IMR-90 (cell line): ENCODE data around the gene GRK2. TPM values are rescaled to one million over a fixed set of nuclear protein-coding genes. Genes with fewer than 3 reads are reported as not detected.

ENCODE experiments used
- ATAC-seq: fragments of 200-7000 bp; cut with Tn5 transposase; 2 replicates; pipeline ENCODE4 v1.9.1; 2020; ENCODE audit warnings: low read depth, mild to moderate bottlenecking, moderate library complexity
- BruUV-seq: library from RNA; stranded (reverse); fragments of 400-500 nt; replicated peaks from 2 replicates; lab custom pipeline; 2021; lab: Mats Ljungman, UMichigan
- CTCF ChIA-PET: fragments of 300-600 bp; formaldehyde crosslinking; extraction: SDS; loops from one replicate; lab custom pipeline; 2021; ENCODE audit warnings: antibody characterized with exemption; lab: Yijun Ruan, JAX
- POLR2A ChIA-PET: fragments of 300-600 bp; sonication (Branson Sonifier 250); formaldehyde crosslinking; loops from one replicate; lab custom pipeline; 2022; ENCODE audit warnings: antibody characterized with exemption; ENCODE audit not compliant: unreplicated experiment; lab: Charles Lee
- DNase-seq: peaks from one replicate; pipeline ENCODE4 v3.0.0; 2013
- H2AFZ ChIP-seq: replicated peaks from 2 replicates; pipeline ENCODE3; 2013; ENCODE audit warnings: low read length, mild to moderate bottlenecking; ENCODE audit not compliant: poor library complexity
- H2AK5ac ChIP-seq: 2 replicates; pipeline ENCODE4 v1.6.1; 2013; ENCODE audit warnings: low read depth, low read length, inconsistent platforms
- H2AK9ac ChIP-seq: replicated peaks from 2 replicates; pipeline ENCODE3; 2013; ENCODE audit warnings: mild to moderate bottlenecking, low read depth, low read length, moderate library complexity; ENCODE audit not compliant: poor library complexity
- H2BK120ac ChIP-seq: 2 replicates; pipeline ENCODE4 v1.6.1; 2013; ENCODE audit warnings: low read depth, low read length, inconsistent platforms
- H2BK15ac ChIP-seq: 3 replicates; pipeline ENCODE4 v1.6.1; 2013; ENCODE audit warnings: low read depth, low read length, inconsistent platforms
- H2BK20ac ChIP-seq: 2 replicates; pipeline ENCODE4 v1.6.1; 2013; ENCODE audit warnings: low read depth, mild to moderate bottlenecking, inconsistent platforms, low read length, moderate library complexity
- H2BK5ac ChIP-seq: 2 replicates; pipeline ENCODE4 v1.6.1; 2013; ENCODE audit warnings: mild to moderate bottlenecking, low read depth, low read length, inconsistent platforms; ENCODE audit not compliant: poor library complexity, severe bottlenecking
- H3K14ac ChIP-seq: replicated peaks from 2 replicates; pipeline ENCODE4 v1.6.1; 2013; ENCODE audit warnings: low read depth, low read length, inconsistent platforms
- H3K18ac ChIP-seq: 2 replicates; pipeline ENCODE4 v1.6.1; 2013; ENCODE audit warnings: low read depth, low read length, control low read depth
- H3K23ac ChIP-seq: 2 replicates; pipeline ENCODE4 v1.6.1; 2013; ENCODE audit warnings: low read depth, low read length, inconsistent platforms
- H3K27ac ChIP-seq: 2 replicates; pipeline ENCODE4 v1.5.1; 2013; ENCODE audit warnings: mild to moderate bottlenecking, control low read depth, low read length; ENCODE audit not compliant: insufficient read depth
- H3K27me3 ChIP-seq: 2 replicates; pipeline ENCODE4 v1.6.1; 2013; ENCODE audit warnings: low read length; ENCODE audit not compliant: control insufficient read depth, insufficient read depth
- H3K36me3 ChIP-seq: 2 replicates; pipeline ENCODE4 v1.6.1; 2013; ENCODE audit warnings: low read length, mixed read lengths; ENCODE audit not compliant: control insufficient read depth, insufficient read depth
- H3K4ac ChIP-seq: 2 replicates; pipeline ENCODE4 v1.6.1; 2013; ENCODE audit warnings: low read depth, low read length, inconsistent platforms
- H3K4me1 ChIP-seq: 2 replicates; pipeline ENCODE4 v1.6.1; 2013; ENCODE audit warnings: low read length, mixed read lengths; ENCODE audit not compliant: control insufficient read depth, insufficient read depth
- H3K4me2 ChIP-seq: 2 replicates; pipeline ENCODE4 v1.6.1; 2013; ENCODE audit warnings: low read depth, mild to moderate bottlenecking, control low read depth, low read length, moderate library complexity
- H3K4me3 ChIP-seq: 2 replicates; pipeline ENCODE4 v1.5.1; 2013; ENCODE audit warnings: low read depth, mild to moderate bottlenecking, control low read depth, low read length, moderate library complexity; ENCODE audit not compliant: insufficient read depth
- H3K56ac ChIP-seq: 2 replicates; pipeline ENCODE4 v1.6.1; 2013; ENCODE audit warnings: low read length, inconsistent platforms; ENCODE audit not compliant: insufficient read depth; ENCODE audit errors: extremely low read depth
- H3K79me1 ChIP-seq, 2 experiments: 2 replicates each; pipeline ENCODE4 v1.6.1; 2013; ENCODE audit warnings: low read length in 2 of 2, inconsistent platforms in 1 of 2, low read depth in 1 of 2
- H3K9ac ChIP-seq: 2 replicates; pipeline ENCODE4 v1.6.1; 2013; ENCODE audit warnings: low read depth, low read length, control low read depth
- H3K9me1 ChIP-seq: 2 replicates; pipeline ENCODE4 v1.6.1; 2013; ENCODE audit warnings: low read length, inconsistent platforms; ENCODE audit not compliant: insufficient read depth
- H3K9me3 ChIP-seq: 2 replicates; pipeline ENCODE4 v1.6.1; 2013; ENCODE audit warnings: low read length; ENCODE audit not compliant: control insufficient read depth, insufficient read depth
- H4K20me1 ChIP-seq: 2 replicates; pipeline ENCODE4 v1.6.1; 2013; ENCODE audit warnings: low read length, inconsistent platforms; ENCODE audit not compliant: insufficient read depth
- H4K5ac ChIP-seq: 2 replicates; pipeline ENCODE4 v1.6.1; 2013; ENCODE audit warnings: mild to moderate bottlenecking, low read depth, low read length, control low read depth
- H4K8ac ChIP-seq, 2 experiments: 2 replicates each; pipeline ENCODE4 v1.6.1; 2013; ENCODE audit warnings: low read depth in 2 of 2, low read length in 2 of 2, control low read depth in 1 of 2, inconsistent platforms in 1 of 2
- H4K91ac ChIP-seq: 2 replicates; pipeline ENCODE4 v1.6.1; 2013; ENCODE audit warnings: low read depth, low read length, inconsistent platforms; ENCODE audit not compliant: insufficient read depth
- BHLHE40 ChIP-seq: fragments of 150-350 bp; IDR thresholded peaks from 2 replicates; pipeline ENCODE4 v1.6.1; 2016; ENCODE audit warnings: mild to moderate bottlenecking, low read depth, low read length
- CHD1 ChIP-seq: IDR thresholded peaks from 2 replicates; pipeline ENCODE4 v1.6.1; 2012; ENCODE audit warnings: low read depth, low read length, improper control_type of control experiment
- MAFK ChIP-seq: IDR thresholded peaks from 2 replicates; pipeline ENCODE4 v1.6.1; 2012; ENCODE audit warnings: low read depth, low read length, improper control_type of control experiment
- MXI1 ChIP-seq: IDR thresholded peaks from 2 replicates; pipeline ENCODE4 v1.6.1; 2012; ENCODE audit warnings: low read depth, mild to moderate bottlenecking, low read length, moderate library complexity, borderline replicate concordance
- RAD21 ChIP-seq: IDR thresholded peaks from 2 replicates; pipeline ENCODE4 v1.6.1; 2012; ENCODE audit warnings: low read length, improper control_type of control experiment
- RFX5 ChIP-seq: IDR thresholded peaks from 2 replicates; pipeline ENCODE4 v1.8.0; 2012; ENCODE audit warnings: low read depth, mild to moderate bottlenecking, low read length, moderate library complexity
- WGBS, 2 experiments: methylation state at CpG; one replicate each; pipeline versions ENCODE4 v1.1.5 to v1.1.7; 2013; ENCODE audit warnings: missing lambda C conversion rate in 2 of 2; ENCODE audit not compliant: insufficient read length in 1 of 2; ENCODE audit errors: extremely low coverage in 2 of 2; 5-methylcytosine and 5-hydroxymethylcytosine counted together
- dilution Hi-C: fragments of 300-500 bp; cut with HindIII; formaldehyde crosslinking; loops from one replicate; pipeline ENCODE4 v1.14.3; 2018; ENCODE audit warnings: low sequenced_read_pairs; ENCODE audit not compliant: unreplicated experiment
- in situ Hi-C: fragments of 300-500 bp; cut with MboI; formaldehyde crosslinking; loops from 3 replicates; pipeline ENCODE4 v1.14.3; 2019; ENCODE audit warnings: low sequenced_read_pairs, inconsistent platforms, mixed read lengths
- intact Hi-C: fragments of 100-400 bp; cut with micrococcal nuclease; formaldehyde crosslinking; loops from 2 replicates; pipeline ENCODE4 v1.10.0; 2022
- polyA plus RNA-seq, 3 experiments: library from polyadenylated mRNA; depleted of rRNA; stranded (reverse); fragments of >200 nt; gene quantifications; 2 replicates each; pipeline ENCODE4 v1.2.3, GENCODE V29; 2012; ENCODE audit warnings: low replicate concordance in 1 of 3
- total RNA-seq: library from RNA; depleted of rRNA; stranded (reverse); fragments of >200 nt; gene quantifications from 2 replicates; pipeline ENCODE4 v1.2.3, GENCODE V29; 2012
- TF ChIP-seq, protein P1 (sequence below): conservative IDR thresholded peaks from 2 replicates; pipeline ENCODE4 v1.5.1; 2012; ENCODE audit warnings: mild to moderate bottlenecking, low read depth, low read length, improper control_type of control experiment
- TF ChIP-seq, protein P2 (sequence below): fragments of 150-350 bp; IDR thresholded peaks from 2 replicates; pipeline ENCODE4 v1.6.1; 2016; ENCODE audit warnings: low read depth, mild to moderate bottlenecking, low read length, moderate library complexity, borderline replicate concordance

The GRK2 gene
- total and polyA plus RNA-seq, 2 of the 4 experiments (the other 2 are of a cell fraction), result 26.7 to 41.8 TPM

DNA sequence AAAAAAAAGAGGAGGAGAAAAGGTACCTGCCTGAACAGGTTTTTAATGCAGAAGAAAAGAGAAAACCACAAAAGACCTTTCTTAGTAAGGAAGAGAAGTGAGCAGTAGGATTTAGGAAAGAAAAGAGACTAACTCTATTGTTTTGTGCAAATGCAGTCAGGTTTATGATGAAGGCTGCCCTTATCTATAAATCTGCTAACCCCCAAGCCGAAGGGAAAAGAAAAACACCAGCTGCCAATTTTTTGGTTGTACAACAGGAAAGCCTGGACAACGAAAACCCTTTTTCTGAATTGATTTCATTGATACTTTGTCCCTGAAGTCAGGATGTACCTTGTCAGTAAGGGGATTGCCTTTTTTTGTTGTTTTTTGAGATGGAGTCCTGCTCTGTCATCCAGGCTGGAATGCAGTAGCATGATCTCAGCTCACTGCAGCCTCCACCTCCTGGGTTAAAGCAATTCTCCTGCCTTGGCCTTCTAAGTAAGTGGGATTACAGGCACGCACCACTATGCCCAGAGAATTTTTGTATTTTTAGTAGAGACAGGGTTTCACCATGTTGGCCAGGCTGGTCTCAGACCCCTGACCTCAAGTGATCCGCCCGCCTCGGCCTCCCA is 65.9 kb downstream of the GRK2 start:
- Histone ChIP-seq H3K18ac (no peak overlapping the region), H3K4ac (no peak overlapping the region), H2BK20ac (no peak overlapping the region), H4K91ac (no peak overlapping the region), H2BK15ac (no peak overlapping the region), H2AFZ (no peak overlapping the region), H3K14ac (no peak overlapping the region), H3K56ac (no peak overlapping the region), H3K27ac (no peak overlapping the region), H3K23ac (no peak overlapping the region), H3K27me3 (no peaks in the 10 kb centered on the region), H3K36me3 (no peaks in the 10 kb centered on the region), H3K79me1 (no peaks in the 10 kb centered on the region), H3K9ac (no peak overlapping the region), H3K4me3 (no peak overlapping the region), H2AK9ac (no peak overlapping the region), H4K8ac (no peak overlapping the region), H2BK120ac (no peak overlapping the region), H2BK5ac (no peak overlapping the region), H3K4me1 (no peaks in the 10 kb centered on the region), H4K5ac (no peak overlapping the region), H3K4me2 (no peak overlapping the region), H3K9me1 (no peaks in the 10 kb centered on the region), H2AK5ac (no peak overlapping the region), H3K9me3 (no peaks in the 10 kb centered on the region), H4K20me1 (no peaks in the 10 kb centered on the region)
- TF ChIP-seq, protein P1, sequence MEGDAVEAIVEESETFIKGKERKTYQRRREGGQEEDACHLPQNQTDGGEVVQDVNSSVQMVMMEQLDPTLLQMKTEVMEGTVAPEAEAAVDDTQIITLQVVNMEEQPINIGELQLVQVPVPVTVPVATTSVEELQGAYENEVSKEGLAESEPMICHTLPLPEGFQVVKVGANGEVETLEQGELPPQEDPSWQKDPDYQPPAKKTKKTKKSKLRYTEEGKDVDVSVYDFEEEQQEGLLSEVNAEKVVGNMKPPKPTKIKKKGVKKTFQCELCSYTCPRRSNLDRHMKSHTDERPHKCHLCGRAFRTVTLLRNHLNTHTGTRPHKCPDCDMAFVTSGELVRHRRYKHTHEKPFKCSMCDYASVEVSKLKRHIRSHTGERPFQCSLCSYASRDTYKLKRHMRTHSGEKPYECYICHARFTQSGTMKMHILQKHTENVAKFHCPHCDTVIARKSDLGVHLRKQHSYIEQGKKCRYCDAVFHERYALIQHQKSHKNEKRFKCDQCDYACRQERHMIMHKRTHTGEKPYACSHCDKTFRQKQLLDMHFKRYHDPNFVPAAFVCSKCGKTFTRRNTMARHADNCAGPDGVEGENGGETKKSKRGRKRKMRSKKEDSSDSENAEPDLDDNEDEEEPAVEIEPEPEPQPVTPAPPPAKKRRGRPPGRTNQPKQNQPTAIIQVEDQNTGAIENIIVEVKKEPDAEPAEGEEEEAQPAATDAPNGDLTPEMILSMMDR, result no peak
- no peak for TF ChIP-seq MXI1
- no peak for TF ChIP-seq MAFK
- TF ChIP-seq, protein P2, sequence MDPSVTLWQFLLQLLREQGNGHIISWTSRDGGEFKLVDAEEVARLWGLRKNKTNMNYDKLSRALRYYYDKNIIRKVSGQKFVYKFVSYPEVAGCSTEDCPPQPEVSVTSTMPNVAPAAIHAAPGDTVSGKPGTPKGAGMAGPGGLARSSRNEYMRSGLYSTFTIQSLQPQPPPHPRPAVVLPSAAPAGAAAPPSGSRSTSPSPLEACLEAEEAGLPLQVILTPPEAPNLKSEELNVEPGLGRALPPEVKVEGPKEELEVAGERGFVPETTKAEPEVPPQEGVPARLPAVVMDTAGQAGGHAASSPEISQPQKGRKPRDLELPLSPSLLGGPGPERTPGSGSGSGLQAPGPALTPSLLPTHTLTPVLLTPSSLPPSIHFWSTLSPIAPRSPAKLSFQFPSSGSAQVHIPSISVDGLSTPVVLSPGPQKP, result no peak
- TF ChIP-seq BHLHE40, result no peak
- no peak for TF ChIP-seq CHD1
- TF ChIP-seq RFX5, result no peak
- TF ChIP-seq RAD21, result no peak
- ATAC-seq, result peak; percentile 56
- in situ Hi-C loops (no loop called here), intact Hi-C loops (no loop called here), dilution Hi-C loops (no loop called here)
- CTCF ChIA-PET, result interaction anchor here (0.6 to 1.0 kb wide), 2 partner anchors 15 to 51 kb away, joined by 4 read pairs; no protein-coding TSS in a partner anchor
- POLR2A ChIA-PET, result interaction anchor here (0.6 kb wide), 1 partner anchor 44 kb away, joined by 5 read pairs; no protein-coding TSS in a partner anchor
- peak; percentile 22 for DNase-seq
- no TSS peak for BruUV-seq
- WGBS, 2 experiments, result no CpG with 5 or more reads among the region's 6 CpGs
